Measurements from ENCODE around the gene PPIL1. TPM values are rescaled to one million over a fixed set of nuclear protein-coding genes. Genes with fewer than 3 reads are reported as not detected.

PPIL1 gene
- total and polyA plus RNA-seq, 2 experiments from 2014 or later = 20.4 to 27.1 TPM

GRCh38 chr6:36913082-36913481, 38.5 kb upstream of the PPIL1 start:
- no peaks in the 10 kb centered on the region for H3K27me3 ChIP-seq (replicated peaks; ENCODE audit: insufficient read depth)
- 51 to 53% methylated on average over 4 of the region's 4 CpGs for WGBS, 2 experiments (ENCODE audit: low coverage in 1 of 2, low lambda C conversion rate in 2 of 2, missing lambda C conversion rate in 2 of 2)
- no peaks in the 10 kb centered on the region for H3K9me2 ChIP-seq (ENCODE audit: insufficient read depth)
- H3K4me3 ChIP-seq = no peak overlapping the region
- H3K9me3 ChIP-seq (ENCODE audit: low read depth) = no peaks in the 10 kb centered on the region
- no peak for TF ChIP-seq EZH2 (IDR thresholded peaks at IDR 0.05; ENCODE audit: insufficient read depth, poor library complexity, severe bottlenecking)
- no peak for TF ChIP-seq EZH2phosphoT487 (IDR thresholded peaks at IDR 0.05; ENCODE audit: insufficient read depth, low read depth)
- peak overlapping the region; percentile 9 for H3K4me2 ChIP-seq (ENCODE audit: unreplicated experiment)
- DNase-seq = no peak
- H3K9ac ChIP-seq = no peak overlapping the region
- H3K36me3 ChIP-seq (ENCODE audit: low read depth) = peaks cover 14% of the 10 kb centered on the region; the same call in 1 of the 2 replicates
- peak overlapping the region; percentile 62 for H3K27ac ChIP-seq
- no peak overlapping the region for H2AFZ ChIP-seq
- peaks cover 52% of the 10 kb centered on the region for H3K4me1 ChIP-seq (ENCODE audit: insufficient read depth)
- H3F3A ChIP-seq (ENCODE audit: insufficient read depth) = peaks cover 44% of the 10 kb centered on the region
- H3K79me2 ChIP-seq (ENCODE audit: insufficient read depth) = peaks cover 19% of the 10 kb centered on the region
- in situ Hi-C loops (cut with MboI) = no loop called here
- no peaks in the 10 kb centered on the region for H4K20me1 ChIP-seq (ENCODE audit: insufficient read depth)

GRCh38 chr6:36912586-36912985, 38.0 kb upstream of the PPIL1 start:
- H3K9ac ChIP-seq = no peak overlapping the region
- H3K27ac ChIP-seq = peak overlapping the region; percentile 62
- WGBS, 2 experiments (ENCODE audit: low coverage in 1 of 2, low lambda C conversion rate in 2 of 2, missing lambda C conversion rate in 2 of 2) = 2 to 5% methylated on average over 8 of the region's 8 CpGs

GRCh38 chr6:36912030-36912454, 37.4 kb upstream of the PPIL1 start:
- Histone ChIP-seq H3K27ac (peak overlapping the region; percentile 62), H3K27me3 (replicated peaks; ENCODE audit: insufficient read depth) (no peaks in the 10 kb centered on the region), H3K4me3 (no peak overlapping the region), H3K4me1 (ENCODE audit: insufficient read depth) (peaks cover 45% of the 10 kb centered on the region), H3K36me3 (ENCODE audit: low read depth) (peaks cover 14% of the 10 kb centered on the region; the same call in 1 of the 2 replicates), H3K9me2 (ENCODE audit: insufficient read depth) (no peaks in the 10 kb centered on the region), H4K20me1 (ENCODE audit: insufficient read depth) (no peaks in the 10 kb centered on the region), H3K9ac (no peak overlapping the region), H3K4me2 (ENCODE audit: unreplicated experiment) (peak overlapping the region; percentile 45), H3K9me3 (ENCODE audit: low read depth) (no peaks in the 10 kb centered on the region), H3F3A (ENCODE audit: insufficient read depth) (peaks cover 38% of the 10 kb centered on the region), H3K79me2 (ENCODE audit: insufficient read depth) (peaks cover 30% of the 10 kb centered on the region), H2AFZ (no peak overlapping the region)
- in situ Hi-C loops (cut with MboI) = no loop called here
- WGBS, 2 experiments (ENCODE audit: low coverage in 1 of 2, low lambda C conversion rate in 2 of 2, missing lambda C conversion rate in 2 of 2) = 79 to 82% methylated on average over 4 of the region's 4 CpGs
- no peak for DNase-seq
- no peak for TF ChIP-seq EZH2phosphoT487 (IDR thresholded peaks at IDR 0.05; ENCODE audit: insufficient read depth, low read depth)
- no peak for TF ChIP-seq EZH2 (IDR thresholded peaks at IDR 0.05; ENCODE audit: insufficient read depth, poor library complexity, severe bottlenecking)

More at GRCh38 chr6:36912586-36912985, 38.0 kb upstream of the PPIL1 start:
- Histone ChIP-seq H3F3A (ENCODE audit: insufficient read depth) (peaks cover 42% of the 10 kb centered on the region), H3K36me3 (ENCODE audit: low read depth) (peaks cover 14% of the 10 kb centered on the region; the same call in 1 of the 2 replicates), H3K4me3 (no peak overlapping the region), H3K4me1 (ENCODE audit: insufficient read depth) (peaks cover 49% of the 10 kb centered on the region), H3K9me3 (ENCODE audit: low read depth) (no peaks in the 10 kb centered on the region), H4K20me1 (ENCODE audit: insufficient read depth) (no peaks in the 10 kb centered on the region), H3K9me2 (ENCODE audit: insufficient read depth) (no peaks in the 10 kb centered on the region), H3K27me3 (replicated peaks; ENCODE audit: insufficient read depth) (no peaks in the 10 kb centered on the region), H3K4me2 (ENCODE audit: unreplicated experiment) (peak overlapping the region; percentile 45), H3K79me2 (ENCODE audit: insufficient read depth) (peaks cover 24% of the 10 kb centered on the region), H2AFZ (no peak overlapping the region)
- DNase-seq = peak; percentile 90
- in situ Hi-C loops (cut with MboI) = no loop called here
- TF ChIP-seq EZH2phosphoT487 (IDR thresholded peaks at IDR 0.05; ENCODE audit: insufficient read depth, low read depth) (peak; percentile 91; the same call in 1 of the 2 replicates), EZH2 (IDR thresholded peaks at IDR 0.05; ENCODE audit: insufficient read depth, poor library complexity, severe bottlenecking) (no peak)

- Histone ChIP-seq H3F3A (ENCODE audit: insufficient read depth) (peaks cover 40% of the 10 kb centered on the region), H4K20me1 (ENCODE audit: insufficient read depth) (no peaks in the 10 kb centered on the region), H3K9ac (no peak overlapping the region), H3K79me2 (ENCODE audit: insufficient read depth) (peaks cover 49% of the 10 kb centered on the region), H3K4me3 (no peak overlapping the region), H2AFZ (no peak overlapping the region), H3K9me3 (ENCODE audit: low read depth) (no peaks in the 10 kb centered on the region), H3K9me2 (ENCODE audit: insufficient read depth) (no peaks in the 10 kb centered on the region), H3K27ac (no peak overlapping the region), H3K36me3 (ENCODE audit: low read depth) (peaks cover 9% of the 10 kb centered on the region; the same call in 1 of the 2 replicates), H3K4me2 (ENCODE audit: unreplicated experiment) (no peak overlapping the region), H3K4me1 (ENCODE audit: insufficient read depth) (peaks cover 34% of the 10 kb centered on the region), H3K27me3 (replicated peaks; ENCODE audit: insufficient read depth) (no peaks in the 10 kb centered on the region)
- 72 to 79% methylated on average over 2 of the region's 2 CpGs for WGBS, 2 experiments (ENCODE audit: low coverage in 1 of 2, low lambda C conversion rate in 2 of 2, missing lambda C conversion rate in 2 of 2)
- in situ Hi-C loops (cut with MboI) = no loop called here
- DNase-seq = no peak
- TF ChIP-seq EZH2 (IDR thresholded peaks at IDR 0.05; ENCODE audit: insufficient read depth, poor library complexity, severe bottlenecking) (no peak), EZH2phosphoT487 (IDR thresholded peaks at IDR 0.05; ENCODE audit: insufficient read depth, low read depth) (no peak)
Observed at GRCh38 chr6:36908747-36909146, 34.1 kb upstream of the PPIL1 start.
